Left renal pelvis (tissue), 4 donors: ENCODE data around the gene KRT40. TPM values are rescaled to one million over a fixed set of nuclear protein-coding genes. Genes with fewer than 3 reads are reported as not detected.

Experiments
- polyA plus RNA-seq, 4 donors: library from polyadenylated mRNA; unstranded; fragments of 120-200 nt; gene quantifications; one replicate each; pipeline ENCODE4 v1.2.1, GENCODE V29; 2013; ENCODE audit not compliant: insufficient read length in 4 of 4

The KRT40 gene
- polyA plus RNA-seq, 4 donors, result 0.07 TPM; not detected in 3

Other genes with a start within 250 kb of the KRT40 start
- under 1 TPM in 1 of 4 donors, not detected in 3; 0.68 TPM for gene KRT25, start 229.0 kb downstream of the KRT40 start, polyA plus RNA-seq
- not detected for gene KRT26, start 212.1 kb downstream of the KRT40 start, polyA plus RNA-seq
- under 1 TPM in 2 of 4 donors, not detected in 2; 0.24 to 0.53 TPM for gene KRT27, start 201.8 kb downstream of the KRT40 start, polyA plus RNA-seq
- gene KRT28, start 184.4 kb downstream of the KRT40 start, polyA plus RNA-seq, result under 1 TPM in 1 of 4 donors, not detected in 3; 0.19 TPM
- 10 to 100 TPM; 49.3 to 60.0 (median 58.1) TPM for gene KRT10, start 161.7 kb downstream of the KRT40 start, polyA plus RNA-seq
- under 1 TPM in 2 of 4 donors, not detected in 2; 0.10 to 0.27 TPM for gene KRT12, start 117.1 kb downstream of the KRT40 start, polyA plus RNA-seq
- gene KRT20, start 99.1 kb downstream of the KRT40 start, polyA plus RNA-seq, result 1 to 10 TPM in 1 of 4 donors, under 1 TPM in 2, not detected in 1; 0.09 to 2.0 (median 0.58) TPM
- gene KRT23, start 46.7 kb downstream of the KRT40 start, polyA plus RNA-seq, result 1 to 10 TPM in 2 of 4 donors, under 1 TPM in 2; 0.52 to 2.1 (median 1.0) TPM
- gene KRT39, start 17.4 kb downstream of the KRT40 start, polyA plus RNA-seq, result not detected
- gene KRTAP3-3, start 9.8 kb upstream of the KRT40 start, polyA plus RNA-seq, result not detected
- gene KRTAP3-2, start 15.6 kb upstream of the KRT40 start, polyA plus RNA-seq, result not detected
- gene KRTAP3-1, start 24.8 kb upstream of the KRT40 start, polyA plus RNA-seq, result not detected
- gene KRTAP1-5, start 42.9 kb upstream of the KRT40 start, polyA plus RNA-seq, result not detected
- gene KRTAP1-4, start 45.9 kb upstream of the KRT40 start, polyA plus RNA-seq, result not detected
- gene KRTAP1-3, start 50.5 kb upstream of the KRT40 start, polyA plus RNA-seq, result not detected
- gene KRTAP1-1, start 57.1 kb upstream of the KRT40 start, polyA plus RNA-seq, result not detected
- gene KRTAP2-1, start 63.0 kb upstream of the KRT40 start, polyA plus RNA-seq, result not detected
- gene KRTAP2-2, start 70.9 kb upstream of the KRT40 start, polyA plus RNA-seq, result not detected
- gene KRTAP2-3, start 75.8 kb upstream of the KRT40 start, polyA plus RNA-seq, result not detected
- not detected for gene KRTAP2-4, start 81.6 kb upstream of the KRT40 start, polyA plus RNA-seq
- not detected for gene KRTAP4-7, start 99.8 kb upstream of the KRT40 start, polyA plus RNA-seq
- not detected for gene KRTAP4-8, start 113.8 kb upstream of the KRT40 start, polyA plus RNA-seq
- not detected for gene KRTAP4-16, start 117.9 kb upstream of the KRT40 start, polyA plus RNA-seq
- gene KRTAP4-9, start 121.1 kb upstream of the KRT40 start, polyA plus RNA-seq, result not detected
- gene KRTAP4-11, start 134.0 kb upstream of the KRT40 start, polyA plus RNA-seq, result not detected
- not detected for gene KRTAP4-12, start 139.9 kb upstream of the KRT40 start, polyA plus RNA-seq
- gene KRTAP4-6, start 156.2 kb upstream of the KRT40 start, polyA plus RNA-seq, result not detected
- not detected for gene KRTAP4-5, start 165.5 kb upstream of the KRT40 start, polyA plus RNA-seq
- gene KRTAP4-4, start 176.4 kb upstream of the KRT40 start, polyA plus RNA-seq, result not detected
- gene KRTAP4-3, start 183.9 kb upstream of the KRT40 start, polyA plus RNA-seq, result not detected
- gene KRTAP4-2, start 193.9 kb upstream of the KRT40 start, polyA plus RNA-seq, result not detected
- gene KRTAP4-1, start 200.6 kb upstream of the KRT40 start, polyA plus RNA-seq, result not detected
- gene KRTAP9-1, start 205.6 kb upstream of the KRT40 start, polyA plus RNA-seq, result not detected
- not detected for gene KRTAP9-2, start 242.3 kb upstream of the KRT40 start, polyA plus RNA-seq
- not detected for gene KRTAP9-3, start 248.1 kb upstream of the KRT40 start, polyA plus RNA-seq